H54 (cell line): ENCODE results near the gene MBOAT2.

ENCODE experiments used
- DNase-seq: peaks from one replicate; pipeline ENCODE4 v3.0.0; 2011; ENCODE audit warnings: low spot score, mixed read lengths; ENCODE audit not compliant: insufficient read length
- FAIRE-seq: peaks from 3 replicates; lab custom pipeline; 2011; peaks lifted over from hg19 to GRCh38; lab: Jason Lieb, UNC
- POLR2A ChIP-seq: IDR thresholded peaks from 2 replicates; pipeline ENCODE4 v1.6.1; 2011; ENCODE audit warnings: low read depth, mild to moderate bottlenecking, low read length

The MBOAT2 gene

GRCh38 chr2:8821276-8822217 lies 181.9 kb downstream of the MBOAT2 start:
- FAIRE-seq, result no peak
- no peak for DNase-seq
- no peak for TF ChIP-seq POLR2A

- no peak for DNase-seq
- no peak for TF ChIP-seq POLR2A
- no peak for FAIRE-seq
These were observed 183.5 kb downstream of the MBOAT2 start for GRCh38 chr2:8819948-8820347.

- DNase-seq (peak; percentile 47), FAIRE-seq (peak; percentile 95)
- no peak for TF ChIP-seq POLR2A
These were observed 184.3 kb downstream of the MBOAT2 start for GRCh38 chr2:8819194-8819593.

- TF ChIP-seq POLR2A, result no peak
- DNase-seq (no peak), FAIRE-seq (no peak)
These were observed 186.3 kb downstream of the MBOAT2 start for GRCh38 chr2:8817221-8817620.

GRCh38 chr2:8806885-8807704 lies 196.4 kb downstream of the MBOAT2 start:
- no peak for TF ChIP-seq POLR2A
- FAIRE-seq (no peak), DNase-seq (no peak)

GRCh38 chr2:8805278-8806210 lies 197.9 kb downstream of the MBOAT2 start:
- no peak for TF ChIP-seq POLR2A
- no peak for FAIRE-seq
- DNase-seq, result no peak

- FAIRE-seq, result peak; percentile 97
These were observed 199.7 kb downstream of the MBOAT2 start for GRCh38 chr2:8803658-8804379.

GRCh38 chr2:8802741-8803140 lies 200.7 kb downstream of the MBOAT2 start:
- no peak for TF ChIP-seq POLR2A
- no peak for FAIRE-seq

More at GRCh38 chr2:8803658-8804379, 199.7 kb downstream of the MBOAT2 start:
- TF ChIP-seq POLR2A, result no peak
- DNase-seq, result peak; percentile 61

More at GRCh38 chr2:8802741-8803140, 200.7 kb downstream of the MBOAT2 start:
- no peak for DNase-seq
